ENCODE data around the gene KIAA0513. TPM values are rescaled to one million over a fixed set of nuclear protein-coding genes. Genes with fewer than 3 reads are reported as not detected.

KIAA0513 gene
- total RNA-seq, 1 donor from 2014 or later = 56.1 TPM

GRCh38 chr16:85084841-85085510 is 57.4 kb downstream of the KIAA0513 start:
- peaks cover 16% of the 10 kb centered on the region for H3K9me3 Mint-ChIP-seq (ENCODE audit: unreplicated experiment)
- H3K27ac Mint-ChIP-seq (ENCODE audit: unreplicated experiment) = no peak overlapping the region
- no peaks in the 10 kb centered on the region for H3K36me3 Mint-ChIP-seq (ENCODE audit: unreplicated experiment)
- H3K4me1 Mint-ChIP-seq (ENCODE audit: low read depth, unreplicated experiment) = peaks cover 45% of the 10 kb centered on the region
- peaks cover 10% of the 10 kb centered on the region for H3K27me3 Mint-ChIP-seq (ENCODE audit: unreplicated experiment)
- no peak overlapping the region for H3K4me3 Mint-ChIP-seq (ENCODE audit: unreplicated experiment)
- TF ChIP-seq CTCF (IDR thresholded peaks at IDR 0.05; ENCODE audit: partially characterized antibody, unreplicated experiment) = no peak
- no peak for DNase-seq

DNA sequence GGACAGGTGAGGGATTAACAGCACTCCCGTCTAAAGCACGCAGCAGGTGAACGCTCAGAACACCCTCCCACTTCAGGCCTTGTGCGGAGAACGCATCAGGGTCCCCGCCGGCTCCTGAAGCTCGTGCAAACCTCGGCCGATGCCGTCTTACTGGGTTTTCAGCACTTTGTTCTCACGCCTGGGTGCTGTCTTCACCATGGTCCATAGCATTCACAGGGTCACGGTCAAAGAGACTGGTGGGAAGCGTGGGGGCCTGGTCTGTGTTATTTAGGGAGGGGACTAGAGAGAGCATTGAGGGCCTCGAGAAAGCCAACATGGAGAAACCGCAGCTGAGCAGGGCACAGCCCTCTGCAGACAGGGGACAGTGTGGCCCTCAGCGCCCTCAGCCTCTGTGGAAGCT is 58.1 kb downstream of the KIAA0513 start:
- Mint-ChIP-seq H3K4me1 (ENCODE audit: low read depth, unreplicated experiment) (peaks cover 51% of the 10 kb centered on the region), H3K27me3 (ENCODE audit: unreplicated experiment) (peaks cover 14% of the 10 kb centered on the region), H3K36me3 (ENCODE audit: unreplicated experiment) (no peaks in the 10 kb centered on the region), H3K9me3 (ENCODE audit: unreplicated experiment) (peaks cover 13% of the 10 kb centered on the region), H3K4me3 (ENCODE audit: unreplicated experiment) (no peak overlapping the region), H3K27ac (ENCODE audit: unreplicated experiment) (no peak overlapping the region)
- peak; percentile 7 for DNase-seq
- no peak for TF ChIP-seq CTCF (IDR thresholded peaks at IDR 0.05; ENCODE audit: partially characterized antibody, unreplicated experiment)

DNA sequence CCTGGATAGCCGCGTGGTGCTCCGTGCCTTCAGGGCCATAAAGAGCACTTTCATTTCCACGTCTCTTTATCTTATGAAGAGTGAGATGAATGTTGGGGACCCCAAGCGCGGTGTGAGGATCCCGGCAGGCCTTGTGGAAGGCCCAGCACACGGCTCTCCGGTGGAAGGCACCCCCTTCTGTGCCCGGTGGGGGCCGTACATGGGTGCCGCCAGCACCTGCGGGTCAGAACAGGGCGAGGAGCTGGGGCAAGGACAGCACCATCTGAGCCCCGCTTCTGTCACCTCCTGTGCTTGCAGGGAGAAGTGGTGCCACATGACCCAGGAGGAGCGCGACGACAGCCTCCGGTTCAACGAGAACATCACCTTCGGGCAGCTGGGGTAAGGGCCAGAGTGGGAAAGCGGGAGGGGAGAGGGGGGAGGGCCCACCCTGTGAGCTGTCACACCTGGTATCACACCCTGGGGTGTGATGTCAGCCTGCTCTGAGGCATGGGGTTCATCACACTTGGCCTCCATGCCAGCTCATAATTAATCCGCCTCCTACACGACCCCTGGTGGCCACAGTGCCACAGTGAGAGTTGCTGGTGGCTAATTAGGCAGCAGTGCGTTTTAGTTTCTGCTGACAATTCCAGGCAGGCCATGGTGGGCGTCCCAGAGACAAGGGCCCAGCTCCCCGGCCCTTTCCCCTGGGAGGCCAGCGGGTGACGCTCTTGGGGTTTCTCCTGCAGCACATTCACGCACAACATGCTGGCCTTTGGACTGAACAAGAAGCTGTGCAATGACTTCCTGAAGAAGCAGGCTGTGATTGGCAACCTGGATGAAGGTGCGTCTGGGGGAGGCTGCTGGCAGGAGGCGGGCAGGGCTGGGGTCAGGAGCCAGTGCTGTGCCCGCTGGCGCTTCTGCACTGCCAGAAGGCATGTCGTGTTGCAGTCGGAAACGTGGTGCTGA is 59.0 kb downstream of the KIAA0513 start:
- DNase-seq = peak; percentile 74
- Mint-ChIP-seq H3K36me3 (ENCODE audit: unreplicated experiment) (no peaks in the 10 kb centered on the region), H3K4me3 (ENCODE audit: unreplicated experiment) (no peak overlapping the region), H3K4me1 (ENCODE audit: low read depth, unreplicated experiment) (peaks cover 47% of the 10 kb centered on the region), H3K27ac (ENCODE audit: unreplicated experiment) (no peak overlapping the region), H3K9me3 (ENCODE audit: unreplicated experiment) (peaks cover 7% of the 10 kb centered on the region), H3K27me3 (ENCODE audit: unreplicated experiment) (peaks cover 12% of the 10 kb centered on the region)
- peak; percentile 65 for TF ChIP-seq CTCF (IDR thresholded peaks at IDR 0.05; ENCODE audit: partially characterized antibody, unreplicated experiment)

GRCh38 chr16:85087899-85088569 is 60.4 kb downstream of the KIAA0513 start:
- Mint-ChIP-seq H3K4me1 (ENCODE audit: low read depth, unreplicated experiment) (peaks cover 42% of the 10 kb centered on the region), H3K9me3 (ENCODE audit: unreplicated experiment) (peaks cover 7% of the 10 kb centered on the region), H3K27ac (ENCODE audit: unreplicated experiment) (no peak overlapping the region), H3K27me3 (ENCODE audit: unreplicated experiment) (peaks cover 9% of the 10 kb centered on the region), H3K4me3 (ENCODE audit: unreplicated experiment) (peak overlapping the region; percentile 46), H3K36me3 (ENCODE audit: unreplicated experiment) (no peaks in the 10 kb centered on the region)
- no peak for TF ChIP-seq CTCF (IDR thresholded peaks at IDR 0.05; ENCODE audit: partially characterized antibody, unreplicated experiment)
- no peak for DNase-seq
